NCI-H524 (cell line): ENCODE measurements around the gene LMNB1.
"Not testable (repeated sequence)": the region's sequence is repeated elsewhere in the genome, so short reads cannot be mapped to it uniquely, and the experiment has no call there.

Experiments
- DNase-seq, 2 experiments: peaks; one replicate each; lab custom pipeline; 2025; lab: John Stamatoyannopoulos, UW

Gene LMNB1

DNA sequence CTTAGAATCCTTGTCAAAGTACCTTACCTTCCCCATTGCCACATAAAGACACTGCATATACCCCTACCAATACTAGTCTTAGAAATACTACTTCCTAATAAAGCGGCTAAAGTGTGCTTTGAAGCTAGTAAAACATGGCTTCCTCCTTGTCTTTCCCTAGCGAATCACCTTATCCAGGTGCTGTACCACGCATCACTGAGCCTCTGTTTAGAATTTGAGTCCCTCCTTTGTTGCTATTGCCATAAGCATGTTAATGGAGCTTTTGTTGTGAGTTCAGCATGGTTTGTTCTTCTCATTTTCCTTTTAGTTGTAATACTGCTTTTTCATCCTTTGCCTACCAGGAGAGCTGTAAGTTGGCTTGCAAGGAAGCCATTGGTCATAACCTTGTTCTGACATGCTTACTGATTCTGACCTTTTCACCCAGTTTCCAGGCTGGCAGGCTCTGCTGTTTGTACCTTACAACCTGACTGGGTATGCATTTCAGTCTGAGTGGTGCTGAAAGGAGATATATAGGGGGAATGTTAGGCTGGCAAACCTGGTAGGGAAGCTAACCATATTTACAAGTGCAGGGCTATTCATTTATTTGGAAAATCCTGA lies 49.8 kb downstream of the LMNB1 start:
- no peak for DNase-seq

DNA sequence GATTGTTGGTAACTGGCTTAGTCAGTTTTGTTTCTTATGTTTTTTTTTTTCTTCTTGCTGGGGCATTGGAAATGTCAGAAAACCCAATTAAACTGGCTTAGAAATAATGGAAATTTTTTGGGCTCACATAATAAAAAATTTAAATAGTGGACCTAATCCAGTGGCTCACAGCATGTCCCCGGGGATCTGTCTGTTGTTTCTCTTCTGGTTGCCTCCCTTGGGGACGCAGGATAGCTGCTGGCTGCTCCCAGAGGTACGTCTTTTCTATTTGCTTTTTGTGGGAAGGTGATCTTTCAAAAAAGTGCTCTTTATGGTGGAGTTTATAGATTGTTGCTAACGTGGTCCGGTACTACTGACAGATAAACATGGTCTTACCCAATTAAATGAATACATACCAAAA lies 52.2 kb downstream of the LMNB1 start:
- no peak for DNase-seq

DNA sequence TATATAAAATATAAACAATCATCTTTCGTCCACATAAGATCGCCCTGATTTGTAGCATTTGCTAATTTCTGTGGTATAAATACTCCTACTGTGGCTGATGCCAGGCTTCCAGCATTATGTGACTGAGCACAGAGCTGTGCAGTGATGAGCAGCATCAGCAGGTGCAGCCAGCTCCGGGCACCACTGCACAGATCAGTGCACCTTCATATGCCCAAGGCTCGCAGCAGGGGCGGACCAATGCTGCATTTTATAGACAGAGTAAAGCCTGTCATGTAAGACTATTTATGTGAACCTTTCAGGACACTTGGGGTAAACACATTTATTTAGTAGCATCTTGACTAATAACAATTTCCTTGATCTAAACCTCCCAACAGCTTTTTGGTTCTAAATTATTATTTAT lies 53.1 kb downstream of the LMNB1 start:
- no peak for DNase-seq

DNA sequence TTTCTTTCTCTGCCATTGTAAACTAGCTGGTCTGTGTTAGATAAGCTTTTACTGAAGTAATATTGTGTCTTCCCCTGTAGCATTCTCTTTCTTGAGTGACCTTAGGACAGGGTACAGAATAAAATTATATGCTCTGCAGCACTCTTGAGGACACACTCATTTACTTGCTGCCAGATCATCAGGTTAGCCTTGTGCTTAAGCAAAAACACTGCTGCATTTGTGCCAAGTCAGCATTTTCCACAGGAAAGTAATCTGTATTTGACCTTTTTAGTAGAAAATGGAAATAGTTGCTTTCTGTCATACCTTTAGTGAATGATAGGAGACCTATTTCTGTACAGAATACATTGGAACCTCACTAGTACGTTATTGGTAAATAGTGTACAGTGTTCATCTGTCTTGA lies 54.2 kb downstream of the LMNB1 start:
- DNase-seq: no peak

DNA sequence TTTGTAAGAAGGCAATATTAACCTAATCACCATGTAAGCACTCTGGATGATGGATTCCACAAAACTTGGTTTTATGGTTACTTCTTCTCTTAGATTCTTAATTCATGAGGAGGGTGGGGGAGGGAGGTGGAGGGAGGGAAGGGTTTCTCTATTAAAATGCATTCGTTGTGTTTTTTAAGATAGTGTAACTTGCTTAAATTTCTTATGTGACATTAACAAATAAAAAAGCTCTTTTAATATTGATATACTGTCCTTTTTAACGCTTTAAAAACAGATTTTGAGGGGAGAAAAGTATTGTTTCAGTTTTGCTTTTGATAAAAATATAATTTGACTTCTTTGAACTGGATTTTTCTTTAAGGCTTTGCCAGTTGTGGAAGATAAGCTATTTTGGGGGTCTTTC lies 59.8 kb downstream of the LMNB1 start:
- DNase-seq: no peak

DNA sequence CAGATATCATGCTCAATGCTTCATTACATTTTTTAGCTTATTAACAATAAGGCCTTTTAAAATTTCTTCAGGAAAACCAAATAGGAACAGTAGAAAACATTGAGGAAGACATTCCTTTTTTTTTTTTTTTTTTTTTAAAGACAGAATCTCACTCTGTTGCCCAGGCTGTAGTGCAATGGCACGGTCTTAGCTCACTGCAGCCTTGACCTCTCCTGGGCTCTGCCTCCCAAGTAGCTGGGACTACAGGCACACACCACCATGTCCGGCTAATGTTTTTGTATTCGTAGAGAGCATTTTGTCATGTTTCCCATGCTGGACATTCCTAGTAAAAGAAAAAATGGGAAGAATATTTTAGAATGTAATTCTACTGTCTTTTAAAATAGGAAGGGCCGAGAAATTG lies 60.3 kb downstream of the LMNB1 start:
- DNase-seq: no peak

DNA sequence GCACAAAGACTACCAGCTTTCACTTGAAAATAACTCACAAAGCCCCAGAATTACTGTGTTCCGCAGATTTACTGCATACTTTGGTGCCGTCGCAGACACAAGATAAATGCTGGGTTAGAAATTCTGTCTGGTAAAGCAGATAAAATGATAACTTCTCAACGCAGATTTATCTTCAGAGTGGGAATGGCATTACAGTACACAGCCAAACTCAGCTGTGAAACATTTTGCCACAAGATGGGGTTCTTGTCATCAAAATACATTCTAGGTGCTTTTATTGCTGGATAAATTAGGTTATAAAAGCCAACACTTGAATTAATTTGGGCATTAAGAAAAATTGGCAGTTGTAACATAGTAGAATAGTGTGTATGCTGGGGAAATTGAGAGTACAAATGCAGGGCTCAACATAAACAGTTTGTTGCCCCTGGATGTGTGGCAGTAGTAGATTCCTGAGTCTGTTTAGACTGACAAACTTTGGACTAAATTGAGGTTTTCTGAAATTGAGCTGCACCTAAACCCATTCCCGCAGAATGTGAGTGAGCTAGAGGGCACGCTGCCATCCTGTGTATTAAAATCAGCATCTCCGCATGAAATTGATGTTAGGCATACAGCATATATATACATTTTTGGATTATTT lies 61.1 kb downstream of the LMNB1 start:
- DNase-seq: no peak

DNA sequence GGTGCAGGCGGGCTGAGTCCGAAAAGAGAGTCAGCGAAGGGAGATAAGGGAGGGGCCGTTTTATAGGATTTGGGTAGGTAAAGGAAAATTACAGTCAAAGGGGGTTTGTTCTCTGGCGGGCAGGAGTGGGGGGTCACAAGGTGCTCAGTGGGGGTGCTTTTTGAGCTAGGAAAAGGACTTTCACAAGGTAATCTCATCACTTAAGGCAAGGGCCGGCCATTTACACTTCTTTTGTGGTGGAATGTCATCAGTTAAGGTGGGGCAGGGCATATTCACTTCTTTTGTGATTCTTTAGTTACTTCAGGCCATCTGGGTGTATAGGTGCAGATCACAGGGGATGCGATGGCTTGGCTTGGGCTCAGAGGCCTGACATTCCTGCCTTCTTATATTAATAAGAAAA lies 62.5 kb downstream of the LMNB1 start:
- DNase-seq: not testable (repeated sequence)

DNA sequence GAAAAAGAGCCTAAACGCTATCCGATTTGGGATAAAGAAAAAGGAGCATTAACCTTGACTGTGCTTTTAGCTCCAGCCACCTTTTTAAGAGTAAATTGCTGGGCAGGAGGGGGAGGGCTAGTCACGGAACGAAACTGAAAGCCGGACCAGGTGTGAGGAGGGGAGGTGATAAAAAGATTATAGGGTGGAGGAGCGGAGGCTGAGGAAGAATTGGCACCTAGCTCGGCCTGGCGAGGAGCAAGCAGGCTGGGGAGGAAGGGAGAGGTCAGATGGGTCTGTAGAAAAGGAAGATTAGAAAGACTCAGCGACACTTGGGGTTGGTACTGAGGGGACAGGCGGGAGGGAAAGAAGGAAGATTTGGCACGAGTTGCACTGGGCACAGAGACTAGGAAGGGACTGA lies 66.4 kb downstream of the LMNB1 start:
- DNase-seq: not testable (repeated sequence)

DNA sequence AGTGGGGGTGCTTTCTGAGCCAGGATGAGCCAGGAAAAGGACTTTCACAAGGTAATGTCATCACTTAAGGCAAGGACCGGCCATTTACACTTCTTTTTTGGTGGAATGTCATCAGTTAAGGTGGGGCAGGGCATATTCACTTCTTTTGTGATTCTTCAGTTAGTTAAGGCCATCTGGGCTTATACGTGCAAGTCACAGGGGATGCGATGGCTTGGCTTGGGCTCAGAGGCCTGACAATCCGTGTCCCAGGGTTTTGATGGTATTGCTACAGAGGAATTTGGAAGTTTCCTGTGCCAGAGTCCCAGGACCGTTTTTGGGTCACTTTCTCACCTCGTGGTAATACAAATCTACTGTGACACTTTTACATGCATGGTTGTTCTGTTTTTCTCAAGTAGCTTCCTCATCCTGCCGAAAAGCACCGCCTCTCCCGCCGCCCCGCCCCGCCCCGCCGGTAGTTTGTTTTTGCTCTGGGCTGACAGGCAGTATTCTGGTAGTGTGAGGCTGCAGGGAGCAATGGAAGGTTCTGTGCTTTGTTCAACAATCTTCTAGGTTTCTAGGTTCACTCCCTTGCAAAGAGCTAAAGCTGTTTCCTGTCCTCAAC lies 68.6 kb downstream of the LMNB1 start:
- not testable (repeated sequence) for DNase-seq

DNA sequence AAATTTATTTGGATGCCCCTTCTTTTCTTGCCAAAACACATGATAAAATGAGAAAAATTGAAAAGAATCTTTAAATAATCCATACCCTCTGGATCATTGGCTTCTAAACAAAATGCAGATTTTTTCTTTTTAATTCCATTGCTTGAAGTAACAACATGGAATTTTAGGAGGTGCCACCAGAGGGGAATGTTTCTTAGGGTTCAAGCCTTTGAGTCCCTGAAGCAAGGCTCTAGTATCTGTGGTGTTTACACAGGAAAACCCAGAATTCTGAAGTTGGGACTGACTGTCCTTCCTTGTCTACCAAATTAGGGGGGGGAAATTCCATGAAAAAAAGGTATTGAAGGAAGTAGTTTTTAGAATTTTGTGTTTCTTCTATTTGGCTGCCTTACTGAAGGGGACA lies 69.4 kb downstream of the LMNB1 start:
- DNase-seq: peak in 1 of 2 experiments; percentile 32

DNA sequence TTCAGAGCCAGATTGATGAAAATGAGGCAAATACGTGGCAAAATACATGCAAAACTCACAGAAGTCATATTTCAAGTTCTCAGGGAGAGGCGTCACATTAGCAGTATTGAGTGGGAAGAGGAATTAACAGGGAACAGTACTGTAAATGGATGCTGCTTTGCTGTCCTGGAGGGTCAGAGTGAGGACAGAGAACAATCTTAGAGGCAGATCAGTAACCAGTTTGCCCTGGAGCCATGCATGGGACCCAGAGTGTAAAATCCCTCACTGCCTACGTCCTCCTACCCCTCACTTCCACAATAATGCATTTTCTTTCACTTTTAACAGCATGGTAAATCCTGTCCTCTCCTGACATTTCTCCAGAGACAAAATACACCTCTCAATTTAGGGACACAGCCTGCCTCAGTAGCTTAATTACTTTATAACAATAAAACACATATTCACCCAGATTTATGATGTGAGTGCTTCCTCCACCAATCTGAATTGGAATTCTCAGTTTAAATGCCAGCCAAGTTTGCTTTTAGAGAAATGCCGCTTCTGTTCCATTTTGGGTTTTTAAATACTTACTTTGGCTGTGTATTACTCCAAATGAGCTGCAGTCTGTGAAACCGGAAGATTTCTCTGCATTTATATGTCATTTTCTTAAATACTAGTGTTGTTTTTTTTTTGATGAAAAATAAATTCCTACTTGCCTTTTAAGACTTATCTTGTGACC lies 70.0 kb downstream of the LMNB1 start:
- DNase-seq: peak in 1 of 2 experiments; percentile 34

DNA sequence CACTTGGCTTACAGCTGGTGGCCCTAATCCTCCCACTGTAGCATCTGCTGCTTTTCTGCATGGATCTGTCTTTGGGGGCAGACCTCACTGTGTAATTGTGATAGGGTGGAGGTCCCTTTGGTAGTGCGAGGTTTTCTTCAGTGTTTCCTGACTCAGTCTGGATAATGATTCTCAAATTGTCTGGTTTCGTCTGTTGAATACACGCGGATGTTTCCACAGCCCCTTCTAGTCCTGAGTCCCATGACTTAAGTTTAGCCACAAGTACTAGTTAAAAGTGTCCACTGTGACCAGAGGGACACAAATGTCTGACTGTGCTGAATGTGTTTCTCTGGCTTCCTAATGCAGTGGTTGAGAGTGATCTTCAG lies 70.5 kb downstream of the LMNB1 start:
- peak; percentile 72 to 81 for DNase-seq

DNA sequence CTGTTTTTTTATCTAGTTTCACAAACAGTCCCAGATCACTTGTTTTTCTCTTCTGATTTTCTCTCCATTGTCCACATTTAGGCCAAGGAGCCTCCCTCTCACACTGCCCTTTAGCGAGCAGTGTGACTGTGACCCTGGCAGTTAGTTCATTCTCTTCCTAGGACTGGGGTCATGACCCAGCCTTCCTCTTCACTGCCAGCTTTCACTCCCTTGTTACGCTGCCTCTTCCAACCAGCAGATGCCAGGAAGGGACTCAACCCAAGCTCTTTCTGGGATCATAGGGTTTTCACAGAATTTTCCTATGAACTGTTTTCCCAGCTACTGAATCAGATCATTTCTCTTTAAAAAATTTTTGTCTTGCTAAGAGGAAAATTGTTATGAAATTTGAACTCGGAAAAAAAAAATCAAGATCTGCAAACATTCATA lies 70.9 kb downstream of the LMNB1 start:
- no peak for DNase-seq

DNA sequence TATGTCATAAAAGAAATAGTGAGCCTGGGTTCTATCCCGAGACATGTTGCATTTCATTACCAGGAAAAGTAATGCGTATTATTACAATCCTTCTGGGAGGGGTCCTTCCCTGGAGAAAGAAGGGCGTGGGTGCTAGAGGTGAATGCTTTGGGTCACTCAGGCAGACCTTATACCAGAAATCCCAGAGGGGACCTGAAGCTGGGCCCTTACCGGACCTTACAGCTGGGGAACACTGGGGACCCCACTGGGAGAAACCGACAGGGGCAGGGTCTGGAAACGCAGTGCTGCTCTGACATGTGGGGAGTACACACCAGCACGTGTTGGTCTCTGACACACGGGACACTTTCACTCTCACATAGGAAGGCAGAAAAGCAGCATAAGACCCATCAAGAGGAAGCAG lies 71.3 kb downstream of the LMNB1 start:
- DNase-seq: no peak

DNA sequence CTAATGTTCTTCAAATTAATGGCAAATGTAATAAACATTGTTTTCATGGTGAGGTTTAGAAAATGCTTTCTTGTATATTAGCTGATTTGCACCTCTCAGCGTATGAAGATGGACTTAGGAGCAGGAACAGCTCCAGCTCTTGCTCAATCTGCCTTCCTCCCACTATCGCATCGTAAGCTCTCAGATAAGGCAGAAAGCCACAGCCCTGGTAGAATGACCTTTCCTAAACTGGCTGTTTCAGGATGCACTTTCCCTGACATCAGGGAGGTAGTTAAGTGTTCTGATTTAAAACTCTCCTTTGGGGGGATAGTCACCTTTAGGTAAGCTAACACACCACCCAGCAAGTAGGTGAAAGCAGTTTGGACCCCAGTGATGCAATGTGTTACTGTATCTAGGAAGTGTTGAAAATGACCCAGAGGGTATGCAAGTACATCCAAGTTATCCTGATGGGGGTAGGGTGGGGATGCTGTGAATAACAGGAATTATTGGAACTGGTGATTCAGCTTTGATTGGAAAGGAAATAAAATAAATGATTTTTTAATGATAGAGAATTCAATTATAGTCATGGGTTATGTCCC lies 72.3 kb downstream of the LMNB1 start:
- DNase-seq: no peak

DNA sequence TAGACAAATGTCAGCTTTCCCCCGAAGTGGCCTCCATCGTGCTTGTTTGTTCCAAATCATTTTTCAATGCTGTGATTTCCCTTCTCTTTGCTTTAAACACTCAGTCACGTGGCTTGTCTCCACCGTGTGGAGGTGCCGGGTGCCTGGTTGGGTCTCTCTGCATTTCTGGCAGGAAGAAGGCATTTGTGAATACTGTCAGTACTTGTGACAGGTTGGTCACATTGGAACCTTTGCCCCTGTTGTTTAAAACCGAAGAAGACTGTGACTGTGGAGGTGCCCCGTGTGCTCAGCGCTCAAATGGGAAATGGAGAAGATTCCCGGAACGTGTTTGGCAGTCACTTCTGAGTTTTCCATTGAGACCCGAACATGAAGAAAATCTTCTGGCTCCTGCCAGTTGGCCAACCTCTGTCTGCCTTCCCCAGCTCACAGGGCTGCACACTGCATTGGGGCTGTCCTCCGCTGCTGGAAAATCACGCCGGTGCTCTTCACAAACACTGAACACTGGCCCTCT lies 74.6 kb downstream of the LMNB1 start:
- DNase-seq: no peak

DNA sequence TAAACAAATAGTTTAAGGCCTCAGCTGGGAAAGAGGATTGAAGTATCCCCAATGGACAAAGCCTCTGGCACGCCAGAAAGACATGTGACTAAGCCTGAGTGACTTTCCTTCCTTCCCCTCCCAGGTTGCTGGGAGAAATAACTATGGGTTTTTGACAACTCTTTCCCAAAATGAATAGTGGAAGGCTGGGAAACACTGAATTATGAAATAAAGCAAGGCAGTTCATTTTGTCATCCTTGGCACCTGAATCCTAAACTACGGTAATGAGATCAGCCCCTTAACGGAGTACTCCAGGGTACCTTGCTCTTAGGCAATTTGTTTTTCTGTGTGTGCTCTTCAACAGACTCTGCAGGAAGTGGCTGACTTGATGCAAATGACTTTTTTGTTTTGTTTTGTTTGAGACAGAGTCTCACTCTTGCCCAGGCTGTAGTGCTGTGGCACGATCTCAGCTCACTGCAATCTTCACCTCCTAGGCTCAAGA lies 75.2 kb downstream of the LMNB1 start:
- no peak for DNase-seq

DNA sequence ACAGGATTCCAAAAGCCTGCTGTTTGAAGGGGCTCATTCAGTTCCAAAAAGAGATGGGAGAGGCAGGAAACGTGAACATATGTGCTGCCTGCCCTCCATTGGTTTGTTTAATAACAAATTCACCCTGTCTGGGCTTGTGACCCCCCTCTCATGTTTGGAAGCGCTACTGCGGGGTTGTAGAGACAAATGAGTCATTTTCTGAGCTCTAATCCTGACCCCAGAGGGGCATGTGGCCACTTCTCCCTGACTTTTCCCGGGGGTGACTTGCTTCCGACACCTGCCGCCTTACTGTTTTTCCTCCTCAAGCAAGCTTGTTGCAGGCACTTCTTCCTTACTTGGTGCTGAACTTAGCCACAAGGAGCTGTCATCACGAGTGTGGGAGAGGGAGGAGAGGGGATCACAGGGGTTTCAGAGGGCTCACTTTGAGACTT lies 75.9 kb downstream of the LMNB1 start:
- peak in 1 of 2 experiments; percentile 55 for DNase-seq

DNA sequence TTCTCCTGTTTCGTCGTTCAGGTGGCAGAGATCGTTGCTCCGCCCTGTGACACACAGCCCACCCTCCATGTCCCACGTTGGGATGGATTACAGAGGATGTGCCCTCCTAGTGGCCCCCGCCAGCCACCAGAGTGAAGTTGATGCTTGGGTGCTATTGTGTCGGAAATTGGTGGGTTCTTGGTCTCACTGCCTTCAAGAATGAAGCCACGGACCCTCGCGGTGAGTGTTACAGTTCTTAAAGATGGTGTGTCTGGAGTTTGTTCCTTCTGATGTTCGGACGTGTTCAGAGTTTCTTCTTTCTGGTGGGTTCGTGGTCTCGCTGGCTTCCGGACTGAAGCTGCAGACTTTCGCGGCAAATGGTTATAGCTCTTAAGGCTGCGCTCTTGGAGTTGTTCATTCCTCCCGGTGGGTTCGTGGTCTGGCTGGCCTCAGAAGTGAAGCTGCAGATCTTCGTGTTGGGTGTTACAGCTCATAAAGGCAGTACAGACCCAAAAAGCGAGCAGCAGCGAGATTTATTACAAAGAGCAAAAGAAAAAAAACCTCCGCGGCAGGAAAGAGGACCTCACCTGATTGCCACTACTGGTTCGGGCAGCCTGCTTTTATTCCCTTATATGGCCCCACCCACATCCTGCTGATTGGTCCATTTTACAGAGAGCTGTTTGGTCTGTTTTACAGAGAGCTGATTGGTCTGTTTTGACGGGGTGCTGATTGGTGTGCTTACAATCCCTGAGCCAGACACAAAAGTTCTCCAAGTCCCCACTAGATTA lies 76.8 kb downstream of the LMNB1 start:
- DNase-seq: not testable (repeated sequence)

DNA sequence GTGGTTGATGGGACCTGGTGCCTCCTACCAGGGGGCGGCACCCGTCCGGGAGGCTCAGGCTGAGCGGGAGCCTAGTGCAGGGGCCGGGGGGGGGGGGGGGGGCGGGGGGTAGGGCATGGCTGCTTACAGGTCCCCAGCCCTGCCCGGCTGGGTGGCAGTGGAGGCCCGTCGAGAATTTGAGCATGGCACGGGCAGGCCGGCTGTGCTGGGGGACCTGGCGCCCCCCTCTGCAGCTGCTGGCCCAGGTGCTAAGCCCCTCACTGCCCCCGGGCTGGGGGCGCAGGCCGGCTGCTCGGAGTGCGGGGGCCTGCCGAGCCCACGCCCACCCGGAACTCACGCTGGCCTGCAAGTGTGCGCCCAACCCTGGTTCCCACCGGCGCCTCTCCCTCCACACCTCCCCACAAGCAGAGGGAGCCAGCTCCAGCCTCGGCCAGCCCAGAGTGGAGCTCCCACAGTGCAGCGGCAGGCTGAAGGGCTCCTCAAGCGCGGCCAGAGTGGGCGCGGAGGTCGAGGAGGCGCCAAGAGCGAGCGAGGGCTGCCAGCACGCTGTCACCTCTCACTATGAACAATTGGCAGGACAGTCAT lies 77.7 kb downstream of the LMNB1 start:
- DNase-seq: no peak
